GM19468 (cell line): ENCODE results near the gene DNM1L.

Source experiments
- ATAC-seq: cut with Tn5 transposase; IDR thresholded peaks from one replicate; pipeline ENCODE4 v1.9.1; 2021; ENCODE audit warnings: mild to moderate bottlenecking, moderate library complexity, moderate number of reproducible peaks; ENCODE audit not compliant: unreplicated experiment; ENCODE audit errors: extremely low read depth

The DNM1L gene

GRCh38 chr12:32679091-32679919, at the start of gene DNM1L:
Gene DNM1L (plus strand): TSS chr12:32679301. CDS start chr12:32679364, 63 bp downstream.
- peak; percentile 99 for ATAC-seq

DNA sequence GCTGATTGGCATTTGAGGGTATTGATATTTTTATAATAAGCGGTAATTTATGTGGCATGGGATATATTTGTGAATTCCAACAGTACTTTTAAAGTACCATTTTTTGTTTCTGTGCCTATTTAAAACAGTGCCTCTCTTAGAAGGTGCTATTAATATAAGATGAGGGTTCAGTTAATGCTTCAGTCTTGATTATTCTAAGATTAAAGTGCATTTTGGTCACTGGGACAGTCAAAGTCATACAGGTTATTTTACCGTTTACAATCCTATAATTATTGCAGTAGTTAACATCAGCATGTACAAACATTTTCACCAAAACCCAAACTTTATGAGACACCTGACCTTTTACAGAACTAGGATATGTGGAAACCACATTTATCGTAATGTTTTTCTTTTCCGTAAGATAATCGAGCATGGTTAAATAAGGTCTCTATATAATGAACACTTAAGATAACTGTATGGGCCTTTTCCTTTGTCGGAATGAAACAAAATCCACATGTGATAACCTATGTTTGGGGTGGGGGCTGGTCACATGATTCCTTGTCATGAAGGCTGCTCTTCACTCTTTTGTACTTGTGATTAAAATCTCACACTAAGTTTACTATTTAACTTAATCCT, 37.7 kb upstream of the DNM1L start:
- no peak for ATAC-seq

DNA sequence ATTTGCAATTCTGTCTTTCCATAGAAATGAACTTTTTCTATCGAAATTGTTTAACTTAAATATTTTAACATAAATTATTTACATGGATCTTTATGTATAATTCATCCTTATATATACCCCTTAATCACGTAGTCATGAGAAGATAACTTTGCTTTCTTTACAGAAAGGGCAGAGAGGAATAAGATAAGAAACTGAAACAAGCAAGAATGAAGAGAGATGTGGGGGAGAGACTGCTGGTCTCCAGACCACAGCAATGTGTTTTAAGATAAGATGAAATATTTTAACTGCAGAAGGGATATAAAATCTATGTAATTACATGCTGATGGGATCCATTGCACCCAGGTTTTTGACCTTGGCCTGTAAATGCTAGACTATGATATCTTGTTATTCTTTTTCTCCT, 34.7 kb upstream of the DNM1L start:
- no peak for ATAC-seq

DNA sequence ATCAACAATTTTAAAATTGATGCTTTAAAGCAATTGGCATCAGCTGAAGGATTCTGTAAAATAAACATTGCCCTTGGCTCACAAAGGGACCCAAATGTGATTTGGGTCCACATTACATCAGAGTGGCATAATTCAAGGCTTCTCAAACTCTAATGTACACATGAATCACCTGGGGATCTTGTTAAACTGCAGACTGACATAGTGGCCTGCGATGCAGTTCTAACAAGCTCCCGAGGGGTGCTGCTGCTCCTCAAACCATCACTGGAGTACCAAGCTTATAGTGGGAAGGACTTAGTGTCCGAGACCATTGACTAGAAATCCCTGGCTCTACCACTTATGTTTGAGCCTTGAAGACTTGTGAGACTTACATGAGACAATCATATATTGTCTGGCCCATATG, 31.8 kb upstream of the DNM1L start:
- ATAC-seq = no peak

- ATAC-seq = no peak
Observed at GRCh38 chr12:32650508-32650907, 28.6 kb upstream of the DNM1L start.

DNA sequence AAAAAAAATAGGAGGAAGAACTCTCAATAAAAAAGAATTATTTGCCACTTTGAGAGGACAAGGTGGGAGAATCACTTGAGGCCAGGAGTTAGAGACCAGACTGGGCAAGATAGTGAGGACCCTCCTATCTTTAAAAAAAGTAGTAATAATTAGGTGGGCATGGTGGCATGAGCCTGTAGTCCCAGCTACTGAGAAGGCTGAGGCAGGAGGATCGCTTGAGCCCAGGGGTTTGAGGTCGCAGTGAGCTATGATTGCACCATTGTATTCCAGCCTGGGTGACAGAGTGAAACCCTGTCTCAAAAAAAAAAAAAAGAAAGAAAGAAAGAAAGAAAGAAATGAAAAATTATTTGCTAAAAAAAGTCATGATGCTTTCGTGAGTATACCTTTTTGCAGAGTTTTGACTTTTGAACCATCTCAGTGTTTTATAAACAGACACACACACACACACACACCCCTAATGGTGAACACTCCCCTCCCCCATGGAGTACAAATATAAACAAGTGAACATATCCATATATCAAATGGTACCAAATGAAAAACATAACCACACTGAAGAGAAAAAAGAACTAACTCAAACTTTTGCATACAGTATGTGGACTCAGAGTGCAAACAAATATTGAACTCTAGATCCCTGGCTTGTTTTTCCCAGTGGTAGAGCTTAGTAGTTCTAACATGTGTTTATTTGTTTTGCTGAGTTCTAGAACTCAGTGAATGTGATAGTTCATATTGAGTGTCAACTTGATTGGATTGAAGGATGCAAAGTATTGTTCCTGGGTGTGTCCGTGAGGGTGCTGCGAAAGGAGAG, 27.7 kb upstream of the DNM1L start:
- ATAC-seq = no peak

DNA sequence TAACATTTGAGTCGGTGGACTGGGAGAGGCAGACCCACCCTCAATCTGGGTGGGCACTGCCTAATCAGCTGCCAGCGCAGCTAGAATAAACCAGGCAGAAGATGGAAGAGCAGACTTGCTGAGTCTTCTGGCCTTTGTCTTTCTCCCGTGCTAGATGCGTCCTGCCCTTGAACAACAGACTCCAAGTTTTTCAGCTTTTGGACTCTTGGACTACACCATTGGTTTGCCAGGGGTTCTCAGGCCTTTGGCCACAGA, 27.2 kb upstream of the DNM1L start:
- no peak for ATAC-seq

DNA sequence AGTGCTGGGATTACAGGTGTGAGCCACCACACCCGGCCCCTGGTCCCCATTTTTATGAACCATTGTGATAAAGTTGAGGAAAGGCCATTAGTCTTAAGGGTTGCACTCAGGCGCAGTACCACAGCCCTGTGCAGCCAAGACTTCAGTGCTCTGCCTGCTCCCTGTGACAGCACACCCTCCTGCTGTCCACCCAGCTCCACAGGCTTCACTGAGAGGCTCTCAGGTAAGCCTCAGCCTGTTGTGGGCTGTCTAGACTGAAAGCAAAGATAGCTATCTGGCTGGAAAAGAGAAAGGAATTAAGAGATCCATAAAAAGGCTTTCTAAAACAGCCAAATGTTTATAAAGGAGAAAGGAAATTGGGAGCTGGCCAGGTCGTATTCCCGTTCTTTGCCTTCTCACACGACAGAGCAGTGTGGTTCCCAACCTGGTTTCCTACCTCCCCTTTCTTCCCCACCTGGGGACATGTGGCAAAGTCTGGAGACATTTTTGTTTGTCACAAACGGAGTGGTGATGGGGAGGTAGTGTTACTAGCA, 19.1 kb upstream of the DNM1L start:
- no peak for ATAC-seq

- ATAC-seq = no peak
Observed at GRCh38 chr12:32661706-32662105, 17.4 kb upstream of the DNM1L start.

DNA sequence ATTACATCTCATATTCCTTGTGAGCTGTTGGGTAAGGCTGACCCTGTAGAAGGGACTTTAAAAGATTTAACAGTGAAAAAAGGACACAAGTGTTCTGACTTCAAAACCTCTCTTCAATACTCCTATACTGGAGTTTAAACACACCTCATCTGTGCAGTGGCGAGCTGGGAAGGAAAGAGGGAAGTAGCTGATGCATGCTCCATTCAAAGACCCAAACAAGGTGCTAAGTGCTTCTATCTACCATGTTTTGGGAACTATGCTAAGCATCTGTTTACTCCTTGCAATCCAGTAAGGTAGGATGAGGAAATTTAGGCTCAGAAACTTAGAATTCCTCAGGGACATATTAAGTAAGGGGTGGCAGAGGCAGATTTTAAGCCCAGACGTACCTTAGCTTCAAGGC, 16.4 kb upstream of the DNM1L start:
- no peak for ATAC-seq

- no peak for ATAC-seq
Observed at GRCh38 chr12:32666018-32666417, 13.1 kb upstream of the DNM1L start.

- no peak for ATAC-seq
Observed at GRCh38 chr12:32669584-32669983, 9.5 kb upstream of the DNM1L start.

DNA sequence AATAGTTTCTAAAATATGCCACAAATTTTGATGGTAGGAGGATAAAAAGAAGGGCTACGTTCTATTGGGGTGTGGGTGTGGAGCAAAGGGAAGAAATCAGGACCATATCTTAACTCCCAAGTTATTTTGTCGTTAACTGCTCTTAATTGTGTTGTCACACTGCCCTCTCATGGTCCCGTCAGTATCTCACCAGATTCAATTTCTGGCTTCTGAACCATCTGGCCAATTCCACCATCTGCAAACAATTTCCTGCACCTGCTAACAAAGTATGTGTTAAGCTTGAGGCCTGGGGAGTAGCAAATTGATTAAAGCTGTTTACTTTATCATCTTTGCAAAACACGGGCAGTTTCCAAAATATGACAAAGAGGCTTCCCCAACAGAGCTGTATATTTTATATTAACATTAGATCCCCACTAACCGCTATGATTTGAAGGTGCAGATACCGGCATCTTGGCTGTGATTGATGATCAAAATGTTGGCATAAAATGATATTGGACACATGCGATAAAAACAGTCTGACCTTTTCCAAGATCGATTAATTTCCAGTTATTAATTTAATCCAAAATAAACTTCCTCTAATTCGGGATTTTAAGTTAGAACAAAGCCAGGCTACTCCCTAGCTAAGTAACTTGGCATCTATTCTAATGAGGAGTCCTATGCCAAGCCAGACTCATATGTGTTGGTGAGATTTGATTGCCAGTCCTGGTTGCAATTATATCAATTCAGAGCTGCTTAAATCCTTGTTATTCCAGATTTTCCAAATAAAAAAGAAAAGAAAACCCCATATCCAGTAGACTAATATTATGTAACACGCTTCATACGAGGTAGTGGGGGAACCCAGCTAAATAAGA, 6.9 kb upstream of the DNM1L start:
- ATAC-seq = no peak

- ATAC-seq = no peak
Observed at GRCh38 chr12:32679920-32680237, 778 bp downstream of the DNM1L start.

GRCh38 chr12:32680787-32681186, 1.7 kb downstream of the DNM1L start:
- ATAC-seq = no peak

- no peak for ATAC-seq
Observed at GRCh38 chr12:32681272-32681671, 2.2 kb downstream of the DNM1L start.

GRCh38 chr12:32686340-32686739, 7.2 kb downstream of the DNM1L start:
- ATAC-seq = no peak

DNA sequence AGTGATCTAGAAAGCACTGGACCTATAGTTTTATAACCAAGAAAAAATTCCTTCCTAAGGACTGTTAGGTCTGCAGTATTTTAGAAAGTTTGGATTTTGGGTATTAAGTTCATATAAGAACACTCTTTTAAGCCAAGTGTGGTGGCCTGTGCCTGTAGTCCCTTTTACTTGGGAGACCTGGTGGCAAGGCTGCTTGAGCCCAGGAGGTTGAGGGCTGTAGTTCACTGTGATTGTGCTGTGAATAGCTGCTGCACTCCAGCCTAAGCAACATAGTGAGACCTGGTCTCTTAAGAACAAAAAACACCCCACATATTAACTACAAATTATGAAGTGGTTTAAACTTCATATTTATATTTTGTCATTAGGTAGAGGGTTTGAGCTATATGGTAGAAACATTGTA, 9.7 kb downstream of the DNM1L start:
- ATAC-seq = no peak

- no peak for ATAC-seq
Observed at GRCh38 chr12:32690927-32691326, 11.8 kb downstream of the DNM1L start.

- no peak for ATAC-seq
Observed at GRCh38 chr12:32692358-32692757, 13.3 kb downstream of the DNM1L start.
